Activated CD4-positive, alpha-beta memory T cell treated with anti-CD3 and anti-CD28 coated beads, Interleukin-2, amount 10 ng/mL, durations not matched to agents 7 days and 5 days (primary cell): ENCODE results near the gene KCNQ5. TPM values are rescaled to one million over a fixed set of nuclear protein-coding genes. Genes with fewer than 3 reads are reported as not detected.

Experiments used
- CTCF ChIA-PET: fragments of 350-600 bp; sonication (Branson Sonifier 250); formaldehyde crosslinking; loops from one replicate; lab custom pipeline; 2021; ENCODE audit warnings: antibody characterized with exemption, inconsistent platforms; lab: Charles Lee
- POLR2A ChIA-PET: fragments of 350-600 bp; sonication (Branson Sonifier 250); formaldehyde crosslinking; loops from one replicate; lab custom pipeline; 2021; ENCODE audit warnings: antibody characterized with exemption; lab: Charles Lee
- DNase-seq: peaks from one replicate; pipeline ENCODE4 v3.0.0-alpha.2; 2020
- H3K27ac Mint-ChIP-seq: one replicate; pipeline ENCODE4 v1.8.0; 2021; ENCODE audit warnings: mild to moderate bottlenecking, mixed read lengths
- H3K27me3 Mint-ChIP-seq: one replicate; pipeline ENCODE4 v1.8.0; 2021; ENCODE audit warnings: mixed read lengths
- H3K36me3 Mint-ChIP-seq: one replicate; pipeline ENCODE4 v1.8.0; 2021; ENCODE audit warnings: low read depth, mixed read lengths
- H3K4me1 Mint-ChIP-seq: one replicate; pipeline ENCODE4 v1.8.0; 2021; ENCODE audit warnings: mixed read lengths
- H3K4me3 Mint-ChIP-seq: one replicate; pipeline ENCODE4 v1.8.0; 2021; ENCODE audit warnings: mild to moderate bottlenecking, mixed read lengths
- H3K9me3 Mint-ChIP-seq: one replicate; pipeline ENCODE4 v1.8.0; 2021; ENCODE audit warnings: mixed read lengths
- total RNA-seq, 2 experiments: library from RNA; stranded (reverse); gene quantifications; one replicate each; pipeline ENCODE4 v1.2.3, GENCODE V29; 2021

The KCNQ5 gene
- total RNA-seq, 2 experiments from 2014 or later = 4.3 to 4.7 TPM

- POLR2A ChIA-PET = no interaction called here
- DNase-seq = no peak
- Mint-ChIP-seq H3K36me3 (no peaks in the 10 kb centered on the region), H3K9me3 (no peaks in the 10 kb centered on the region), H3K4me1 (no peaks in the 10 kb centered on the region), H3K4me3 (no peak overlapping the region), H3K27ac (no peak overlapping the region), H3K27me3 (no peaks in the 10 kb centered on the region)
- CTCF ChIA-PET = no interaction called here
These were observed 154.6 kb downstream of the KCNQ5 start for GRCh38 chr6:72776456-72776855.

GRCh38 chr6:72781624-72782023, 159.8 kb downstream of the KCNQ5 start:
- Mint-ChIP-seq H3K36me3 (no peaks in the 10 kb centered on the region), H3K9me3 (no peaks in the 10 kb centered on the region), H3K27ac (no peak overlapping the region), H3K27me3 (no peaks in the 10 kb centered on the region), H3K4me1 (no peaks in the 10 kb centered on the region), H3K4me3 (no peak overlapping the region)
- DNase-seq = no peak
- ChIA-PET POLR2A (no interaction called here), CTCF (no interaction called here)

- Mint-ChIP-seq H3K9me3 (no peaks in the 10 kb centered on the region), H3K36me3 (no peaks in the 10 kb centered on the region), H3K4me3 (no peak overlapping the region), H3K4me1 (no peaks in the 10 kb centered on the region), H3K27me3 (no peaks in the 10 kb centered on the region), H3K27ac (no peak overlapping the region)
- no peak for DNase-seq
- ChIA-PET CTCF (no interaction called here), POLR2A (no interaction called here)
These were observed 161.2 kb downstream of the KCNQ5 start for GRCh38 chr6:72783035-72783434.

- H3K27ac Mint-ChIP-seq = no peak overlapping the region
- H3K27me3 Mint-ChIP-seq = no peaks in the 10 kb centered on the region
- ChIA-PET POLR2A (no interaction called here), CTCF (no interaction called here)
- H3K4me3 Mint-ChIP-seq = no peak overlapping the region
- no peaks in the 10 kb centered on the region for H3K4me1 Mint-ChIP-seq
- H3K36me3 Mint-ChIP-seq = no peaks in the 10 kb centered on the region
- no peaks in the 10 kb centered on the region for H3K9me3 Mint-ChIP-seq
- no peak for DNase-seq
These were observed 161.8 kb downstream of the KCNQ5 start for GRCh38 chr6:72783666-72784065.

GRCh38 chr6:72784071-72784470, 162.2 kb downstream of the KCNQ5 start:
- H3K9me3 Mint-ChIP-seq = no peaks in the 10 kb centered on the region
- POLR2A ChIA-PET = no interaction called here

GRCh38 chr6:72784581-72784980, 162.7 kb downstream of the KCNQ5 start:
- Mint-ChIP-seq H3K4me1 (no peaks in the 10 kb centered on the region), H3K27ac (no peak overlapping the region), H3K4me3 (no peak overlapping the region), H3K9me3 (no peaks in the 10 kb centered on the region), H3K27me3 (no peaks in the 10 kb centered on the region), H3K36me3 (no peaks in the 10 kb centered on the region)
- DNase-seq = no peak
- ChIA-PET CTCF (no interaction called here), POLR2A (no interaction called here)

More at GRCh38 chr6:72784071-72784470, 162.2 kb downstream of the KCNQ5 start:
- Mint-ChIP-seq H3K4me1 (no peaks in the 10 kb centered on the region), H3K27me3 (no peaks in the 10 kb centered on the region), H3K4me3 (no peak overlapping the region), H3K27ac (no peak overlapping the region), H3K36me3 (no peaks in the 10 kb centered on the region)
- DNase-seq = no peak
- CTCF ChIA-PET = no interaction called here

GRCh38 chr6:72787391-72788031, 165.6 kb downstream of the KCNQ5 start:
- no peak overlapping the region for H3K4me3 Mint-ChIP-seq
- H3K9me3 Mint-ChIP-seq = no peaks in the 10 kb centered on the region
- ChIA-PET POLR2A (no interaction called here), CTCF (no interaction called here)
- no peak for DNase-seq
- H3K4me1 Mint-ChIP-seq = no peaks in the 10 kb centered on the region
- no peak overlapping the region for H3K27ac Mint-ChIP-seq
- H3K36me3 Mint-ChIP-seq = no peaks in the 10 kb centered on the region
- H3K27me3 Mint-ChIP-seq = no peaks in the 10 kb centered on the region

GRCh38 chr6:72788188-72788587, 166.3 kb downstream of the KCNQ5 start:
- H3K9me3 Mint-ChIP-seq = no peaks in the 10 kb centered on the region

GRCh38 chr6:72789145-72789544, 167.3 kb downstream of the KCNQ5 start:
- CTCF ChIA-PET = no interaction called here
- no peak for DNase-seq

More at GRCh38 chr6:72788188-72788587, 166.3 kb downstream of the KCNQ5 start:
- Mint-ChIP-seq H3K27ac (no peak overlapping the region), H3K27me3 (no peaks in the 10 kb centered on the region), H3K36me3 (no peaks in the 10 kb centered on the region), H3K4me1 (no peaks in the 10 kb centered on the region), H3K4me3 (no peak overlapping the region)
- ChIA-PET POLR2A (no interaction called here), CTCF (no interaction called here)
- no peak for DNase-seq

GRCh38 chr6:72792692-72793091, 170.8 kb downstream of the KCNQ5 start:
- no peaks in the 10 kb centered on the region for H3K4me1 Mint-ChIP-seq
- no peak overlapping the region for H3K4me3 Mint-ChIP-seq
- CTCF ChIA-PET = no interaction called here
- H3K27me3 Mint-ChIP-seq = no peaks in the 10 kb centered on the region
- H3K27ac Mint-ChIP-seq = no peak overlapping the region
- H3K36me3 Mint-ChIP-seq = no peaks in the 10 kb centered on the region
- no peaks in the 10 kb centered on the region for H3K9me3 Mint-ChIP-seq
- DNase-seq = no peak
- POLR2A ChIA-PET = no interaction called here

More at GRCh38 chr6:72789145-72789544, 167.3 kb downstream of the KCNQ5 start:
- Mint-ChIP-seq H3K27ac (no peak overlapping the region), H3K4me3 (no peak overlapping the region), H3K4me1 (no peaks in the 10 kb centered on the region), H3K27me3 (no peaks in the 10 kb centered on the region), H3K9me3 (no peaks in the 10 kb centered on the region), H3K36me3 (no peaks in the 10 kb centered on the region)
- POLR2A ChIA-PET = no interaction called here

GRCh38 chr6:72793641-72794395, 172.0 kb downstream of the KCNQ5 start:
- no peak overlapping the region for H3K4me3 Mint-ChIP-seq
- no peaks in the 10 kb centered on the region for H3K9me3 Mint-ChIP-seq
- CTCF ChIA-PET = no interaction called here

GRCh38 chr6:72798196-72798595, 176.3 kb downstream of the KCNQ5 start:
- H3K27ac Mint-ChIP-seq = no peak overlapping the region
- CTCF ChIA-PET = no interaction called here
- DNase-seq = no peak
- no peaks in the 10 kb centered on the region for H3K4me1 Mint-ChIP-seq
- no peaks in the 10 kb centered on the region for H3K36me3 Mint-ChIP-seq
- H3K4me3 Mint-ChIP-seq = no peak overlapping the region
- H3K27me3 Mint-ChIP-seq = no peaks in the 10 kb centered on the region
- POLR2A ChIA-PET = no interaction called here
- no peaks in the 10 kb centered on the region for H3K9me3 Mint-ChIP-seq

More at GRCh38 chr6:72793641-72794395, 172.0 kb downstream of the KCNQ5 start:
- no peak overlapping the region for H3K27ac Mint-ChIP-seq
- DNase-seq = no peak
- H3K36me3 Mint-ChIP-seq = no peaks in the 10 kb centered on the region
- POLR2A ChIA-PET = no interaction called here
- no peaks in the 10 kb centered on the region for H3K27me3 Mint-ChIP-seq
- H3K4me1 Mint-ChIP-seq = no peaks in the 10 kb centered on the region

GRCh38 chr6:72809746-72810379, 188.0 kb downstream of the KCNQ5 start:
- H3K27me3 Mint-ChIP-seq = no peaks in the 10 kb centered on the region
- CTCF ChIA-PET = no interaction called here
- H3K4me3 Mint-ChIP-seq = no peak overlapping the region

More at GRCh38 chr6:72809746-72810379, 188.0 kb downstream of the KCNQ5 start:
- POLR2A ChIA-PET = no interaction called here
- Mint-ChIP-seq H3K36me3 (no peaks in the 10 kb centered on the region), H3K9me3 (no peaks in the 10 kb centered on the region), H3K27ac (no peak overlapping the region), H3K4me1 (peaks cover 3% of the 10 kb centered on the region)
- no peak for DNase-seq
